H1 (cell line): ENCODE measurements around the gene MYBPH. TPM values are rescaled to one million over a fixed set of nuclear protein-coding genes. Genes with fewer than 3 reads are reported as not detected.
A peak's percentile ranks its signal among the peaks of the same experiment; 100 is the strongest.

Source experiments
- CTCF ChIA-PET: fragments of 300-600 bp; sonication (Branson Sonifier 250); formaldehyde crosslinking; loops from one replicate; lab custom pipeline; 2021; ENCODE audit not compliant: partially characterized antibody; lab: Charles Lee
- POLR2A ChIA-PET: fragments of 300-600 bp; sonication (Branson Sonifier 250); formaldehyde crosslinking; loops from one replicate; lab custom pipeline; 2021; ENCODE audit warnings: inconsistent platforms; ENCODE audit not compliant: partially characterized antibody; lab: Charles Lee
- DNase-seq, 2 experiments: peaks; one replicate each; pipeline versions ENCODE4 v3.0.0 to v3.0.0-alpha.2; 2010 to 2022; ENCODE audit warnings: low spot score in 2 of 2, low read depth in 1 of 2, mixed read lengths in 1 of 2
- FAIRE-seq: peaks from 2 replicates; lab custom pipeline; 2011; peaks lifted over from hg19 to GRCh38; lab: Jason Lieb, UNC
- H2AFZ ChIP-seq: 2 replicates; pipeline ENCODE4 v1.8.1; 2012; ENCODE audit warnings: low read length, inconsistent platforms
- H2AK5ac ChIP-seq: 2 replicates; pipeline ENCODE4 v1.6.1; 2013; ENCODE audit warnings: low read depth, low read length
- H2BK120ac ChIP-seq: replicated peaks from 2 replicates; pipeline ENCODE3; 2013; ENCODE audit warnings: low read depth, low read length, inconsistent platforms
- H2BK12ac ChIP-seq: 2 replicates; pipeline ENCODE4 v1.6.1; 2013; ENCODE audit warnings: low read depth, low read length
- H2BK15ac ChIP-seq: 2 replicates; pipeline ENCODE4 v1.6.1; 2013; ENCODE audit warnings: low read length
- H2BK20ac ChIP-seq: 2 replicates; pipeline ENCODE4 v1.6.1; 2013; ENCODE audit warnings: low read length
- H2BK5ac ChIP-seq: 2 replicates; pipeline ENCODE4 v1.6.1; 2013; ENCODE audit warnings: low read depth, low read length
- H3K14ac ChIP-seq: 2 replicates; pipeline ENCODE4 v1.6.1; 2013; ENCODE audit warnings: inconsistent platforms; ENCODE audit not compliant: insufficient read length
- H3K18ac ChIP-seq: 2 replicates; pipeline ENCODE4 v1.6.1; 2013; ENCODE audit warnings: low read length; ENCODE audit errors: extremely low read depth
- H3K23ac ChIP-seq: 2 replicates; pipeline ENCODE4 v1.6.1; 2013; ENCODE audit warnings: inconsistent platforms; ENCODE audit not compliant: insufficient read length
- H3K23me2 ChIP-seq: 2 replicates; pipeline ENCODE4 v1.6.1; 2013; ENCODE audit warnings: low read depth, low read length
- H3K27ac ChIP-seq: 2 replicates; pipeline ENCODE4 v1.6.1; 2011; ENCODE audit warnings: low read depth, low read length, inconsistent platforms
- H3K27me3 ChIP-seq, 4 experiments: replicated peaks in 1 of 4; 1 replicate in 1 of 4; 2 replicates in 3 of 4; pipeline versions ENCODE4 v1.6.1 to v1.8.1; 2011 to 2013; ENCODE audit warnings: low read length in 3 of 4, mild to moderate bottlenecking in 3 of 4, inconsistent platforms in 2 of 4, mixed read lengths in 2 of 4, moderate library complexity in 1 of 4; ENCODE audit not compliant: control insufficient read depth in 3 of 4, insufficient read depth in 3 of 4; ENCODE audit errors: extremely low read depth in 1 of 4
- H3K36me3 ChIP-seq, 4 experiments: 2 replicates each; pipeline versions ENCODE4 v1.6.1 to v1.8.1; 2011 to 2013; ENCODE audit warnings: mild to moderate bottlenecking in 4 of 4, low read length in 3 of 4, moderate library complexity in 2 of 4, control low read depth in 1 of 4, inconsistent platforms in 1 of 4; ENCODE audit not compliant: insufficient read depth in 4 of 4, control insufficient read depth in 2 of 4
- H3K4ac ChIP-seq: replicated peaks from 2 replicates; pipeline ENCODE3; 2013; ENCODE audit warnings: low read length, low read depth, mixed read lengths, inconsistent platforms; ENCODE audit not compliant: insufficient read length
- H3K4me1 ChIP-seq, 4 experiments: replicated peaks in 1 of 4; 1 replicate in 1 of 4; 2 replicates in 3 of 4; pipeline versions ENCODE4 v1.6.1 to v1.8.1; 2011 to 2013; ENCODE audit warnings: low read length in 3 of 4, inconsistent platforms in 2 of 4, mixed read lengths in 1 of 4; ENCODE audit not compliant: insufficient read depth in 4 of 4, control insufficient read depth in 3 of 4
- H3K4me2 ChIP-seq, 2 experiments: 2 replicates each; pipeline versions ENCODE4 v1.6.1 to v1.8.1; 2011 to 2013; ENCODE audit warnings: low read depth in 2 of 2, low read length in 2 of 2, control low read depth in 1 of 2, inconsistent platforms in 1 of 2, mild to moderate bottlenecking in 1 of 2; ENCODE audit not compliant: insufficient read depth in 1 of 2
- H3K4me3 ChIP-seq, 4 experiments: fragments of 200-600, 300-600 bp in 1 of 4; sonication (generic), shearing (Covaris generic), sonication (Bioruptor Twin) in 1 of 4; 2 replicates each; pipeline versions ENCODE4 v1.5.1 to v1.8.1; 2011 to 2016; ENCODE audit warnings: low read length in 4 of 4, low read depth in 3 of 4, control low read depth in 2 of 4, inconsistent platforms in 2 of 4, mild to moderate bottlenecking in 2 of 4, mixed read lengths in 1 of 4, moderate library complexity in 1 of 4; ENCODE audit not compliant: insufficient read depth in 2 of 4; ENCODE audit errors: extremely low read depth in 1 of 4
- H3K56ac ChIP-seq: replicated peaks from 2 replicates; pipeline ENCODE3; 2013; ENCODE audit warnings: low read depth, mild to moderate bottlenecking, mixed read lengths, low read length, inconsistent platforms; ENCODE audit not compliant: insufficient read length
- H3K79me1 ChIP-seq: 2 replicates; pipeline ENCODE4 v1.6.1; 2013; ENCODE audit warnings: low read depth, low read length, control low read depth
- H3K79me2 ChIP-seq, 2 experiments: 2 replicates each; pipeline versions ENCODE4 v1.6.1 to v1.8.1; 2012 to 2013; ENCODE audit warnings: low read length in 2 of 2, mild to moderate bottlenecking in 2 of 2, inconsistent platforms in 1 of 2; ENCODE audit not compliant: insufficient read depth in 2 of 2, control insufficient read depth in 1 of 2
- H3K9ac ChIP-seq, 4 experiments: replicated peaks in 1 of 4; 1 replicate in 1 of 4; 2 replicates in 3 of 4; pipeline versions ENCODE4 v1.6.1 to v1.8.1; 2011 to 2013; ENCODE audit warnings: low read depth in 3 of 4, low read length in 3 of 4, control low read depth in 2 of 4, mild to moderate bottlenecking in 2 of 4, moderate library complexity in 2 of 4, inconsistent platforms in 1 of 4; ENCODE audit errors: extremely low read depth in 1 of 4
- H3K9me3 ChIP-seq, 2 experiments: 2 replicates each; pipeline versions ENCODE4 v1.6.1 to v1.8.1; 2012 to 2013; ENCODE audit warnings: mild to moderate bottlenecking in 2 of 2, moderate library complexity in 2 of 2, control low read depth in 1 of 2, inconsistent platforms in 1 of 2, low read depth in 1 of 2, low read length in 1 of 2, mixed read lengths in 1 of 2; ENCODE audit not compliant: insufficient read depth in 2 of 2
- H4K20me1 ChIP-seq, 2 experiments: replicated peaks in 1 of 2; 2 replicates each; pipeline versions ENCODE3 to v1.8.1; 2011 to 2013; ENCODE audit warnings: inconsistent platforms in 2 of 2, low read length in 2 of 2, mild to moderate bottlenecking in 1 of 2; ENCODE audit not compliant: insufficient read depth in 2 of 2, control insufficient read depth in 1 of 2
- H4K5ac ChIP-seq: 2 replicates; pipeline ENCODE4 v1.6.1; 2013; ENCODE audit warnings: low read length, low read depth, mixed read lengths, inconsistent platforms; ENCODE audit not compliant: insufficient read length
- H4K8ac ChIP-seq: 2 replicates; pipeline ENCODE4 v1.8.0; 2013; ENCODE audit warnings: mild to moderate bottlenecking, moderate library complexity, low read length, inconsistent platforms; ENCODE audit not compliant: insufficient read depth; ENCODE audit errors: extremely low read depth
- H4K91ac ChIP-seq: replicated peaks from 2 replicates; pipeline ENCODE3; 2013; ENCODE audit warnings: low read length, mixed read lengths, inconsistent platforms; ENCODE audit not compliant: insufficient read length
- BRCA1 ChIP-seq: IDR thresholded peaks from 2 replicates; pipeline ENCODE4 v1.6.1; 2012; ENCODE audit warnings: low read depth, low read length, improper control_type of control experiment
- EGR1 ChIP-seq: IDR thresholded peaks from 2 replicates; pipeline ENCODE4 v1.6.1; 2011; ENCODE audit warnings: low read depth, low read length, borderline replicate concordance
- HDAC6 ChIP-seq: IDR thresholded peaks from one replicate; pipeline ENCODE4 v1.7.1; 2012; ENCODE audit warnings: low read depth, mild to moderate bottlenecking, inconsistent platforms, low read length, moderate library complexity
- POLR2AphosphoS5 ChIP-seq: IDR thresholded peaks from 2 replicates; pipeline ENCODE4 v1.6.1; 2011; ENCODE audit warnings: low read depth, low read length
- RAD21 ChIP-seq, 2 experiments: IDR thresholded peaks in 1 of 2; conservative IDR thresholded peaks in 1 of 2; 2 replicates each; pipeline ENCODE4 v1.6.1; 2011; ENCODE audit warnings: low read depth in 2 of 2, low read length in 2 of 2, improper control_type of control experiment in 1 of 2, inconsistent platforms in 1 of 2, mild to moderate bottlenecking in 1 of 2, moderate library complexity in 1 of 2
- SAP30 ChIP-seq: fragments of 300-600 bp; sonication (generic); IDR thresholded peaks from 2 replicates; pipeline ENCODE4 v1.7.1; 2012; ENCODE audit warnings: low read length, moderate library complexity, mild to moderate bottlenecking, inconsistent platforms; ENCODE audit not compliant: insufficient read depth, insufficient replicate concordance
- SIX5 ChIP-seq: IDR thresholded peaks from 2 replicates; pipeline ENCODE4 v1.6.1; 2011; ENCODE audit warnings: mild to moderate bottlenecking, low read depth, low read length
- SP2 ChIP-seq: IDR thresholded peaks from 2 replicates; pipeline ENCODE4 v1.6.1; 2012; ENCODE audit warnings: mild to moderate bottlenecking, low read length, inconsistent platforms
- SUZ12 ChIP-seq: fragments of 200-600 bp; sonication (generic); IDR thresholded peaks from 2 replicates; pipeline ENCODE4 v1.6.1; 2012; ENCODE audit warnings: mild to moderate bottlenecking, inconsistent platforms, low read length, moderate library complexity, mixed read lengths
- WGBS, 2 experiments: shearing (Covaris generic) in 1 of 2; methylation state at CpG; one replicate each; pipeline versions ENCODE4 v1.1.6 to v1.1.7; 2013 to 2015; ENCODE audit warnings: low lambda C conversion rate in 2 of 2, mixed read lengths in 2 of 2, inconsistent platforms in 1 of 2, low coverage in 1 of 2, missing lambda C conversion rate in 1 of 2; ENCODE audit not compliant: insufficient replicate concordance in 2 of 2, insufficient coverage in 1 of 2, insufficient read length in 1 of 2; ENCODE audit errors: extremely low coverage in 1 of 2, missing lambda C conversion rate in 1 of 2; 5-methylcytosine and 5-hydroxymethylcytosine counted together
- polyA plus RNA-seq, 7 experiments: library from polyadenylated mRNA; depleted of rRNA in 3 of 7; stranded (reverse) in 5 of 7; unstranded in 2 of 7; fragments of >200 nt in 5 of 7; fragments of 200-250 nt in 2 of 7; gene quantifications; 1 replicate in 5 of 7; 2 replicates in 1 of 7; 4 replicates in 1 of 7; pipeline versions ENCODE4 v1.2.1 to v1.2.3, GENCODE V29; 2011 to 2013; ENCODE audit warnings: missing spikeins in 2 of 7, mixed read lengths in 2 of 7
- total RNA-seq: library from RNA; stranded (reverse); fragmentation: NEBNext Ultra II Directional; extraction: Animal tissue kit (Norgen Biotek cat#: 25700); gene quantifications from 2 replicates; pipeline ENCODE4 v1.2.1, GENCODE V29; 2021
- TF ChIP-seq, protein P1 (sequence below), 3 experiments: IDR thresholded peaks; 1 replicate in 2 of 3; 2 replicates in 1 of 3; pipeline versions ENCODE4 v1.5.1 to v1.6.1; 2011; ENCODE audit warnings: low read length in 3 of 3, mild to moderate bottlenecking in 3 of 3, inconsistent platforms in 2 of 3, low read depth in 1 of 3, moderate library complexity in 1 of 3; ENCODE audit not compliant: insufficient read depth in 1 of 3; ENCODE audit errors: control extremely low read depth in 1 of 3

MYBPH gene
- total and polyA plus RNA-seq, 2 of the 8 experiments (the other 6 are each of a cell fraction or from before 2014, with no cell fraction given): not detected

DNA sequence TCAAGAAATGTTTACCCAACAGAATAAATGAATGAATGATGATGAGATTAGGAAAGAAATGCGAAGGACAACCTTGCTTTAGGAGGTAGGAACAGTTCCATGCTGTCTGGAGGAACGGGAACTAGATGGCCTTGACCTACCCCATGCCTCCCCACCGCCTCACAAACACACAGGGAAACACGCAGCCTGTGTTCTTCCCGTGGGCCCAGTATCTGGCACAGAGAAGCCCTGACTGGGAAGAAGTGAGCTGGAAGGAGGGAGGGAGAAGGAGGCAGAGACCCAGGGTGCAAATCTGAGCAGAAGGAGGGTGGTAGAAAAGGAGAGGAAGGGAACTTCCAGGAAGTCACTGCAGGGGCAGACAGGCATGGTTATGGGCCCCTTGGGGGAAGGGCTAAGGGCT, 51.6 kb downstream of the MYBPH start:
- H2BK120ac ChIP-seq: no peak overlapping the region
- no peak overlapping the region for H4K8ac ChIP-seq
- no peak overlapping the region for H2BK12ac ChIP-seq
- H3K4me2 ChIP-seq: no peak overlapping the region
- H3K23ac ChIP-seq: no peak overlapping the region
- no peak overlapping the region for H2AK5ac ChIP-seq
- H3K79me2 ChIP-seq: no peaks in the 10 kb centered on the region
- 78% methylated on average over 5 of the region's 5 CpGs; no CpG with 5 or more reads in 1 of the 2 experiments for WGBS, 2 experiments
- no peaks in the 10 kb centered on the region for H4K20me1 ChIP-seq
- peaks cover 5 to 26% (median 16%) of the 10 kb centered on the region in 4 experiments for H3K27me3 ChIP-seq
- H3K27ac ChIP-seq: no peak overlapping the region
- no peak overlapping the region for H3K14ac ChIP-seq
- peaks cover 2% of the 10 kb centered on the region; the same call in 1 of the 2 replicates for H3K23me2 ChIP-seq
- ChIA-PET CTCF (interaction anchor here (0.7 to 49.1 kb wide), 16 partner anchors 9 to 227 kb away, joined by 3 to 1071 read pairs (median 6); partner anchors contain the start of genes FMOD, MYOG and PPFIA4), POLR2A (interaction anchor here (1.1 kb wide), 1 partner anchor 42 kb away, joined by 3 read pairs; no protein-coding TSS in a partner anchor)
- no peaks in the 10 kb centered on the region for H3K79me1 ChIP-seq
- H3K9me3 ChIP-seq: no peaks in the 10 kb centered on the region
- H3K4me3 ChIP-seq: no peak overlapping the region
- H2BK5ac ChIP-seq: no peak overlapping the region
- H3K4me1 ChIP-seq: peaks cover 3 to 22% (median 13%) of the 10 kb centered on the region in 4 experiments
- no peak overlapping the region for H2BK20ac ChIP-seq
- FAIRE-seq: no peak
- no peak overlapping the region for H3K56ac ChIP-seq
- H4K5ac ChIP-seq: no peak overlapping the region
- no peaks in the 10 kb centered on the region for H3K36me3 ChIP-seq
- 0 out of 2 replicates have a peak overlapping the region, but pooled peaks have one; percentile 16 for H2AFZ ChIP-seq
- H4K91ac ChIP-seq: no peak overlapping the region
- H3K18ac ChIP-seq: no peak overlapping the region
- no peak for DNase-seq
- H3K9ac ChIP-seq: no peak overlapping the region
- no peak overlapping the region for H2BK15ac ChIP-seq
- H3K4ac ChIP-seq: no peak overlapping the region
- no peak for TF ChIP-seq SAP30
- TF ChIP-seq SP2: no peak
- no peak for TF ChIP-seq POLR2AphosphoS5
- TF ChIP-seq EGR1: no peak
- TF ChIP-seq HDAC6: no peak
- TF ChIP-seq RAD21 (IDR thresholded peaks at IDR 0.05 in 1 of 2, conservative IDR thresholded peaks at IDR 0.05 in 1 of 2; ENCODE audit: low read depth in 2 of 2, low read length in 2 of 2): no peak
- TF ChIP-seq, protein P1, sequence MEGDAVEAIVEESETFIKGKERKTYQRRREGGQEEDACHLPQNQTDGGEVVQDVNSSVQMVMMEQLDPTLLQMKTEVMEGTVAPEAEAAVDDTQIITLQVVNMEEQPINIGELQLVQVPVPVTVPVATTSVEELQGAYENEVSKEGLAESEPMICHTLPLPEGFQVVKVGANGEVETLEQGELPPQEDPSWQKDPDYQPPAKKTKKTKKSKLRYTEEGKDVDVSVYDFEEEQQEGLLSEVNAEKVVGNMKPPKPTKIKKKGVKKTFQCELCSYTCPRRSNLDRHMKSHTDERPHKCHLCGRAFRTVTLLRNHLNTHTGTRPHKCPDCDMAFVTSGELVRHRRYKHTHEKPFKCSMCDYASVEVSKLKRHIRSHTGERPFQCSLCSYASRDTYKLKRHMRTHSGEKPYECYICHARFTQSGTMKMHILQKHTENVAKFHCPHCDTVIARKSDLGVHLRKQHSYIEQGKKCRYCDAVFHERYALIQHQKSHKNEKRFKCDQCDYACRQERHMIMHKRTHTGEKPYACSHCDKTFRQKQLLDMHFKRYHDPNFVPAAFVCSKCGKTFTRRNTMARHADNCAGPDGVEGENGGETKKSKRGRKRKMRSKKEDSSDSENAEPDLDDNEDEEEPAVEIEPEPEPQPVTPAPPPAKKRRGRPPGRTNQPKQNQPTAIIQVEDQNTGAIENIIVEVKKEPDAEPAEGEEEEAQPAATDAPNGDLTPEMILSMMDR (IDR thresholded peaks at IDR 0.05; ENCODE audit: control extremely low read depth in 1 of 3, insufficient read depth in 1 of 3, low read depth in 1 of 3, low read length in 3 of 3): no peak
- no peak for TF ChIP-seq BRCA1
- no peak for TF ChIP-seq SIX5
- TF ChIP-seq SUZ12: no peak
